ENCODE measurements around the gene ITIH5.

The ITIH5 gene

GRCh38 chr10:7649673-7650300 is 17.0 kb downstream of the ITIH5 start:
- H3F3A ChIP-seq (ENCODE audit: low read depth): no peaks in the 10 kb centered on the region
- no peaks in the 10 kb centered on the region for H3K27me3 ChIP-seq (ENCODE audit: insufficient read depth, low read length, poor library complexity, severe bottlenecking)
- H3K79me2 ChIP-seq (ENCODE audit: insufficient read depth, low read length): no peaks in the 10 kb centered on the region
- H3K4me2 ChIP-seq (ENCODE audit: low read depth, low read length, poor library complexity, severe bottlenecking): no peak overlapping the region
- no peaks in the 10 kb centered on the region for H3K9me2 ChIP-seq (replicated peaks; ENCODE audit: low read depth, low read length)
- no peaks in the 10 kb centered on the region for H4K20me1 ChIP-seq (ENCODE audit: insufficient read depth, low read length, poor library complexity, severe bottlenecking)
- no peak overlapping the region for H3K9ac ChIP-seq (ENCODE audit: low read depth, low read length, poor library complexity, severe bottlenecking)
- H3K4me1 ChIP-seq (ENCODE audit: insufficient read depth, low read length, poor library complexity, severe bottlenecking): no peaks in the 10 kb centered on the region
- no peaks in the 10 kb centered on the region for H3K9me3 ChIP-seq (ENCODE audit: insufficient read depth, low read depth, low read length)
- H3K36me3 ChIP-seq (ENCODE audit: insufficient read depth, low read length): no peaks in the 10 kb centered on the region
- no peak overlapping the region for H3K4me3 ChIP-seq (ENCODE audit: low read length, poor library complexity, severe bottlenecking)
- TF ChIP-seq CTCF (conservative IDR thresholded peaks at IDR 0.05; ENCODE audit: low read length): no peak
- no peak for TF ChIP-seq EZH2phosphoT487 (IDR thresholded peaks at IDR 0.05; ENCODE audit: borderline replicate concordance)
- no peak overlapping the region for H2AFZ ChIP-seq (ENCODE audit: low read length)

- H3K9me3 ChIP-seq (ENCODE audit: insufficient read depth, low read depth, low read length): no peaks in the 10 kb centered on the region
- no peaks in the 10 kb centered on the region for H3F3A ChIP-seq (ENCODE audit: low read depth)
- no peak overlapping the region for H3K9ac ChIP-seq (ENCODE audit: low read depth, low read length, poor library complexity, severe bottlenecking)
- no peak overlapping the region for H3K4me3 ChIP-seq (ENCODE audit: low read length, poor library complexity, severe bottlenecking)
- no peaks in the 10 kb centered on the region for H4K20me1 ChIP-seq (ENCODE audit: insufficient read depth, low read length, poor library complexity, severe bottlenecking)
- H3K79me2 ChIP-seq (ENCODE audit: insufficient read depth, low read length): no peaks in the 10 kb centered on the region
- no peak overlapping the region for H2AFZ ChIP-seq (ENCODE audit: low read length)
- H3K4me2 ChIP-seq (ENCODE audit: low read depth, low read length, poor library complexity, severe bottlenecking): no peak overlapping the region
- no peaks in the 10 kb centered on the region for H3K4me1 ChIP-seq (ENCODE audit: insufficient read depth, low read length, poor library complexity, severe bottlenecking)
- no peak for TF ChIP-seq CTCF (conservative IDR thresholded peaks at IDR 0.05; ENCODE audit: low read length)
- TF ChIP-seq EZH2phosphoT487 (IDR thresholded peaks at IDR 0.05; ENCODE audit: borderline replicate concordance): no peak
- no peaks in the 10 kb centered on the region for H3K27me3 ChIP-seq (ENCODE audit: insufficient read depth, low read length, poor library complexity, severe bottlenecking)
- no peaks in the 10 kb centered on the region for H3K9me2 ChIP-seq (replicated peaks; ENCODE audit: low read depth, low read length)
- no peaks in the 10 kb centered on the region for H3K36me3 ChIP-seq (ENCODE audit: insufficient read depth, low read length)
Observed at GRCh38 chr10:7647062-7647664, 19.6 kb downstream of the ITIH5 start.

GRCh38 chr10:7642491-7643011 is 24.2 kb downstream of the ITIH5 start:
- H3K4me2 ChIP-seq (ENCODE audit: low read depth, low read length, poor library complexity, severe bottlenecking): no peak overlapping the region

More at GRCh38 chr10:7642491-7643011, 24.2 kb downstream of the ITIH5 start:
- no peak overlapping the region for H3K4me3 ChIP-seq (ENCODE audit: low read length, poor library complexity, severe bottlenecking)
- no peaks in the 10 kb centered on the region for H3K9me2 ChIP-seq (replicated peaks; ENCODE audit: low read depth, low read length)
- no peaks in the 10 kb centered on the region for H3K27me3 ChIP-seq (ENCODE audit: insufficient read depth, low read length, poor library complexity, severe bottlenecking)
- no peaks in the 10 kb centered on the region for H3F3A ChIP-seq (ENCODE audit: low read depth)
- H3K36me3 ChIP-seq (ENCODE audit: insufficient read depth, low read length): no peaks in the 10 kb centered on the region
- no peaks in the 10 kb centered on the region for H3K9me3 ChIP-seq (ENCODE audit: insufficient read depth, low read depth, low read length)
- H3K79me2 ChIP-seq (ENCODE audit: insufficient read depth, low read length): no peaks in the 10 kb centered on the region
- H3K4me1 ChIP-seq (ENCODE audit: insufficient read depth, low read length, poor library complexity, severe bottlenecking): no peaks in the 10 kb centered on the region
- H3K9ac ChIP-seq (ENCODE audit: low read depth, low read length, poor library complexity, severe bottlenecking): no peak overlapping the region
- H2AFZ ChIP-seq (ENCODE audit: low read length): no peak overlapping the region
- TF ChIP-seq EZH2phosphoT487 (IDR thresholded peaks at IDR 0.05; ENCODE audit: borderline replicate concordance) (no peak), CTCF (conservative IDR thresholded peaks at IDR 0.05; ENCODE audit: low read length) (no peak)
- H4K20me1 ChIP-seq (ENCODE audit: insufficient read depth, low read length, poor library complexity, severe bottlenecking): no peaks in the 10 kb centered on the region
